Measurements from ENCODE around the gene ARHGAP19.

Gene ARHGAP19

GRCh38 chr10:97185326-97186058 lies 106.9 kb downstream of the ARHGAP19 start, which contains the start of gene SLIT1:
Gene SLIT1 (minus strand): TSS chr10:97185959. CDS start chr10:97185674, 285 bp downstream.
- H3K4me3 ChIP-seq (ENCODE audit: low read depth, low read length), result no peak within 1 kb of the TSS
- no peak for DNase-seq (ENCODE audit: low read depth)
- no peak for TF ChIP-seq CTCF (IDR thresholded peaks at IDR 0.05; ENCODE audit: insufficient read depth, low read depth, low read length, missing control alignments)

- DNase-seq (ENCODE audit: low read depth), result no peak
- H3K4me3 ChIP-seq (ENCODE audit: low read depth, low read length), result no peak overlapping the region
- TF ChIP-seq CTCF (IDR thresholded peaks at IDR 0.05; ENCODE audit: insufficient read depth, low read depth, low read length, missing control alignments), result no peak
Observed at GRCh38 chr10:97184971-97185325, 107.5 kb downstream of the ARHGAP19 start.

- no peak for TF ChIP-seq CTCF (IDR thresholded peaks at IDR 0.05; ENCODE audit: insufficient read depth, low read depth, low read length, missing control alignments)
- DNase-seq (ENCODE audit: low read depth), result no peak
- H3K4me3 ChIP-seq (ENCODE audit: low read depth, low read length), result no peak overlapping the region
Observed at GRCh38 chr10:97183314-97183713, 109.1 kb downstream of the ARHGAP19 start.

- no peak overlapping the region for H3K4me3 ChIP-seq (ENCODE audit: low read depth, low read length)
- no peak for DNase-seq (ENCODE audit: low read depth)
- TF ChIP-seq CTCF (IDR thresholded peaks at IDR 0.05; ENCODE audit: insufficient read depth, low read depth, low read length, missing control alignments), result no peak
Observed at GRCh38 chr10:97182288-97182990, 110.0 kb downstream of the ARHGAP19 start.

GRCh38 chr10:97180986-97181385 lies 111.5 kb downstream of the ARHGAP19 start:
- no peak for TF ChIP-seq CTCF (IDR thresholded peaks at IDR 0.05; ENCODE audit: insufficient read depth, low read depth, low read length, missing control alignments)
- no peak overlapping the region for H3K4me3 ChIP-seq (ENCODE audit: low read depth, low read length)
- no peak for DNase-seq (ENCODE audit: low read depth)

- no peak overlapping the region for H3K4me3 ChIP-seq (ENCODE audit: low read depth, low read length)
- no peak for TF ChIP-seq CTCF (IDR thresholded peaks at IDR 0.05; ENCODE audit: insufficient read depth, low read depth, low read length, missing control alignments)
- no peak for DNase-seq (ENCODE audit: low read depth)
Observed at GRCh38 chr10:97180363-97180755, 112.1 kb downstream of the ARHGAP19 start.

Measured in GM12865 (cell line).